Thyroid gland (tissue), 4 donors: ENCODE data around the gene OGFOD3.

Experiments used
- POLR2A ChIP-seq, 2 donors: fragments of 450-650 bp; IDR thresholded peaks; one replicate each; pipeline ENCODE4 v1.6.1; 2017; ENCODE audit warnings: antibody characterized with exemption in 2 of 2, mild to moderate bottlenecking in 2 of 2, moderate library complexity in 1 of 2
- TF ChIP-seq, protein P1 (sequence below), 6 experiments: fragments of 200-600 bp in 3 of 6; fragments of 450-650 bp in 3 of 6; sonication (generic) in 3 of 6; IDR thresholded peaks; one replicate each; pipeline ENCODE4 v1.5.1; 2016 to 2019; ENCODE audit warnings: antibody characterized with exemption in 6 of 6, mild to moderate bottlenecking in 2 of 6, inconsistent platforms in 1 of 6, moderate library complexity in 1 of 6

DNA sequence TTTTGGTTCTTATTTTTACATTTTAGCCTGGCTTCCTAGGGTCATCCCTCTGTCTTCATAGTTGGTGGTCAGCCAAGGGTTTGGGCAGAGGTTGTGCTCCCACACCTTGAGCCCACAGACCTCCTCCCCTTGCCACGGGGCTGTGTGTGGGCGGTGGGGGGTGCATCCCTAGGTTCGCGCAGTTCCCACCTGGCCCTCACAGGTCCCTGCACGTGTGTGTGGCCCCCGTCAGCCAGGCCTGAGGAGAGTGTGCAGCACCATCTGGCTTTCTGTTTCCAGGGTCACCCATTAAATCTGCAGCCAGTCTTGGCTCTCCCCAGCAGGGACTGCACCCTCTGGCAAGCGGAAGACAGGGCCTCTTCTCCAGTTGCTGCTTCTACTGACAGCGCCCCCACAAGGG lies 13.6 kb upstream of the OGFOD3 start:
- TF ChIP-seq, protein P1, sequence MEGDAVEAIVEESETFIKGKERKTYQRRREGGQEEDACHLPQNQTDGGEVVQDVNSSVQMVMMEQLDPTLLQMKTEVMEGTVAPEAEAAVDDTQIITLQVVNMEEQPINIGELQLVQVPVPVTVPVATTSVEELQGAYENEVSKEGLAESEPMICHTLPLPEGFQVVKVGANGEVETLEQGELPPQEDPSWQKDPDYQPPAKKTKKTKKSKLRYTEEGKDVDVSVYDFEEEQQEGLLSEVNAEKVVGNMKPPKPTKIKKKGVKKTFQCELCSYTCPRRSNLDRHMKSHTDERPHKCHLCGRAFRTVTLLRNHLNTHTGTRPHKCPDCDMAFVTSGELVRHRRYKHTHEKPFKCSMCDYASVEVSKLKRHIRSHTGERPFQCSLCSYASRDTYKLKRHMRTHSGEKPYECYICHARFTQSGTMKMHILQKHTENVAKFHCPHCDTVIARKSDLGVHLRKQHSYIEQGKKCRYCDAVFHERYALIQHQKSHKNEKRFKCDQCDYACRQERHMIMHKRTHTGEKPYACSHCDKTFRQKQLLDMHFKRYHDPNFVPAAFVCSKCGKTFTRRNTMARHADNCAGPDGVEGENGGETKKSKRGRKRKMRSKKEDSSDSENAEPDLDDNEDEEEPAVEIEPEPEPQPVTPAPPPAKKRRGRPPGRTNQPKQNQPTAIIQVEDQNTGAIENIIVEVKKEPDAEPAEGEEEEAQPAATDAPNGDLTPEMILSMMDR (IDR thresholded peaks at IDR 0.05): no peak
- no peak for TF ChIP-seq POLR2A (IDR thresholded peaks at IDR 0.05)
